K562 treated with DMSO at 1 percent for 12 hours (cell line): Measurements from ENCODE around the gene RINL. TPM values are rescaled to one million over a fixed set of nuclear protein-coding genes. Genes with fewer than 3 reads are reported as not detected.

Experiments used
- total RNA-seq: library from RNA; unstranded; fragments of 300-600 nt; gene quantifications from 2 replicates; pipeline ENCODE4 v1.2.3, GENCODE V29; 2022; ENCODE audit not compliant: insufficient read depth

Gene RINL
- 6.4 and 7.8 TPM in 2 replicates for total RNA-seq

GRCh38 chr19:38877781-38878574 is at the start of gene RINL:
Gene RINL, minus strand, starts transcription at chr19:38878275. Its CDS starts 1,533 bp downstream, at chr19:38876742.

GRCh38 chr19:38899447-38900201 is 21.5 kb upstream of the RINL start, which contains the start of the genes NFKBIB and SIRT2:
Gene NFKBIB, plus strand, starts transcription at chr19:38899969. Its CDS starts 64 bp downstream, at chr19:38900033.
Gene SIRT2, minus strand, starts transcription at chr19:38899618. Its CDS starts 97 bp downstream, at chr19:38899521.

GRCh38 chr19:38849860-38850435 is 28.1 kb downstream of the RINL start, which contains the start of gene HNRNPL:
Gene HNRNPL, minus strand, starts transcription at chr19:38849986. Its CDS starts 20 bp downstream, at chr19:38849966.

Other genes with a start within 250 kb of the RINL start
- gene ACTN4, start 230.6 kb downstream of the RINL start, total RNA-seq, result 213 and 290 TPM in 2 replicates
- gene CAPN12, start 133.8 kb downstream of the RINL start, total RNA-seq, result 1.4 TPM in 1 of 2 replicates, not detected in the other
- not detected in 2 replicates for gene LGALS7, start 104.8 kb downstream of the RINL start, total RNA-seq
- not detected in 2 replicates for gene LGALS7B, start 89.1 kb downstream of the RINL start, total RNA-seq
- gene LGALS4, start 65.3 kb downstream of the RINL start, total RNA-seq, result 13.7 TPM in 1 of 2 replicates, not detected in the other
- gene ECH1, start 46.5 kb downstream of the RINL start, total RNA-seq, result 222 and 244 TPM in 2 replicates
- gene HNRNPL, start 28.3 kb downstream of the RINL start, total RNA-seq, result 265 and 395 TPM in 2 replicates
- 92.8 and 102 TPM in 2 replicates for gene SIRT2, start 21.3 kb upstream of the RINL start, total RNA-seq
- gene NFKBIB, start 21.7 kb upstream of the RINL start, total RNA-seq, result 23.6 and 27.6 TPM in 2 replicates
- gene CCER2, start 33.9 kb upstream of the RINL start, total RNA-seq, result not detected in 2 replicates
- 18.2 and 19.6 TPM in 2 replicates for gene SARS2, start 52.5 kb upstream of the RINL start, total RNA-seq
- 71.4 and 112 TPM in 2 replicates for gene MRPS12, start 52.7 kb upstream of the RINL start, total RNA-seq
- 22.5 and 27.5 TPM in 2 replicates for gene FBXO17, start 97.5 kb upstream of the RINL start, total RNA-seq
- gene FBXO27, start 154.3 kb upstream of the RINL start, total RNA-seq, result 5.7 and 12.4 TPM in 2 replicates
- gene ACP7, start 206.1 kb upstream of the RINL start, total RNA-seq, result not detected in 2 replicates
- 23.3 and 38.4 TPM in 2 replicates for gene PAK4, start 247.5 kb upstream of the RINL start, total RNA-seq